ENCODE measurements around the gene GCNT4.
A peak's percentile ranks its signal among the peaks of the same experiment; 100 is the strongest.

GCNT4 gene

GRCh38 chr5:75058986-75059535 is 6.7 kb upstream of the GCNT4 start:
- CTCF ChIA-PET, result interaction anchor here (0.8 to 1.9 kb wide), 4 partner anchors 9 to 178 kb away, joined by 3 to 10 read pairs (median 4); partner anchors contain the start of gene ANKRD31
- H3K27me3 Mint-ChIP-seq, result peaks cover 4% of the 10 kb centered on the region
- no peaks in the 10 kb centered on the region for H3K9me3 Mint-ChIP-seq
- peaks cover 1% of the 10 kb centered on the region for H3K36me3 Mint-ChIP-seq
- H3K4me1 Mint-ChIP-seq, result peaks cover 79% of the 10 kb centered on the region
- DNase-seq, result no peak
- no peak overlapping the region for H3K4me3 Mint-ChIP-seq
- H3K27ac Mint-ChIP-seq, result peak overlapping the region; percentile 87

DNA sequence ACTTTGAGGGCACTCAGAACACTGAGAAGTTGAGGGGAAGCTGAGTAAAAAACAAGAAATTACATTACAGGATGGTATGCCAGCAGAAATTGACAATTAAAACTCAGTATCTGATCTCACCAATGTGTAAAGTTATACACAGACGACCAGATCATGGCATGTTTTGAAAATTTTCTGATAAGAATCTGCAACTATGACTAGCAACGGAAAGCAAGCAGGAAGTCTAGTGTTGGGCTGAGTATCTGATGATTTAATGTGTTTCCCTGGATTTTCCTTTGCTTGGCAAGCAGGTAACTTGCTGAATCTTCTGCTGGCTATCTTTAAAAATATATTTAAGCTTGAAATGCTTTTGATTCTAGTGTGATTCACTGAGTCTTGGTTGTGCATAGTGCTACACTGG is 5.2 kb upstream of the GCNT4 start:
- no peak overlapping the region for H3K4me3 Mint-ChIP-seq
- no peaks in the 10 kb centered on the region for H3K36me3 Mint-ChIP-seq
- CTCF ChIA-PET, result no interaction called here
- H3K9me3 Mint-ChIP-seq, result no peaks in the 10 kb centered on the region
- peak overlapping the region; percentile 55 for H3K27ac Mint-ChIP-seq
- H3K27me3 Mint-ChIP-seq, result peaks cover 10% of the 10 kb centered on the region
- peaks cover 77% of the 10 kb centered on the region for H3K4me1 Mint-ChIP-seq
- DNase-seq, result no peak

DNA sequence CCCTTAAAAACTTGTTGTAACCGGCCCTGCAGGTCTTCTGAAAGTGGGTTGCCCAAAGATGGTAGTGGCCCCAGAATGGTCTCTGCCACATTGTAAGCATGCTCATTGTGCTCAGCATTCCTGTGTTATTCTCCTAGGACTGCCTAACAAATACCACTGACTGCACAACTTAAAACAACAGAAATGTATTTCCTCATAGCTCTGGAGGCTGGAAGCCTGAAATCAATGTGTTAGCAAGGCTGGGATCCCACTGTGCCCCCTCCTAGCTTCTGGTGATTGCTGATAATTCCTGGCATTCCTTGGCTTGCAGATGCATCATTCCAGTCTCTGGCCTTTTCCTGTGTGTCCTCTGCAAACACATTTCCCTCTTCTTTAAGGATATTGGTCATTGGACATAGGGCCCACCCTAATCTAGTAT is 3.4 kb upstream of the GCNT4 start:
- no peak overlapping the region for H3K4me3 Mint-ChIP-seq
- H3K27ac Mint-ChIP-seq, result no peak overlapping the region
- peaks cover 10% of the 10 kb centered on the region for H3K27me3 Mint-ChIP-seq
- CTCF ChIA-PET, result interaction anchor here (0.8 kb wide), 1 partner anchor 10 kb away, joined by 3 read pairs; no protein-coding TSS in a partner anchor
- H3K4me1 Mint-ChIP-seq, result peaks cover 81% of the 10 kb centered on the region
- no peaks in the 10 kb centered on the region for H3K9me3 Mint-ChIP-seq
- DNase-seq, result no peak
- no peaks in the 10 kb centered on the region for H3K36me3 Mint-ChIP-seq

GRCh38 chr5:75054134-75054930 is 2.0 kb upstream of the GCNT4 start:
- CTCF ChIA-PET, result interaction anchor here (2.2 kb wide), 1 partner anchor 182 kb away, joined by 7 read pairs; the partner anchor contains the start of gene ANKRD31
- no peaks in the 10 kb centered on the region for H3K9me3 Mint-ChIP-seq
- peaks cover 81% of the 10 kb centered on the region for H3K4me1 Mint-ChIP-seq
- DNase-seq, result peak; percentile 30
- H3K4me3 Mint-ChIP-seq, result peak overlapping the region; percentile 88
- H3K27ac Mint-ChIP-seq, result peak overlapping the region; percentile 92
- peaks cover 10% of the 10 kb centered on the region for H3K27me3 Mint-ChIP-seq
- H3K36me3 Mint-ChIP-seq, result no peaks in the 10 kb centered on the region

- Mint-ChIP-seq H3K27ac (peak overlapping the region; percentile 92), H3K4me1 (peaks cover 81% of the 10 kb centered on the region), H3K36me3 (no peaks in the 10 kb centered on the region), H3K27me3 (peaks cover 10% of the 10 kb centered on the region), H3K4me3 (peak overlapping the region; percentile 88), H3K9me3 (no peaks in the 10 kb centered on the region)
- CTCF ChIA-PET, result interaction anchor here (2.2 to 5.0 kb wide), 2 partner anchors 183 kb away, joined by 7 to 30 read pairs; partner anchors contain the start of gene ANKRD31
- peak; percentile 71 for DNase-seq
Measured at GRCh38 chr5:75053304-75054133, 1.2 kb upstream of the GCNT4 start.

DNA sequence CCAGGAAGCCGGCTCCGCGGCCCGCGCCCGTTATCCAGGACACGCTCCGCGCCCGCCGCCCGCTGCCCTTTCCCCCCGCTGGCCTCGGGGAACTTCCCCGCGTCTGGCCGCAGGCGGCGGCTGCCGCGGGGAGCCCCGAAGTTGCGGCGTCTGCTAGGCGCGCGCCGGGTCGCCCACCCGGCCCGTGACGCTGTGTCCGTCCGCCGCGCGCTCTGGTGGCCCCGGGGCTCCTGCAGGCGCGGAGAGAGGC is 621 bp upstream of the GCNT4 start:
- DNase-seq, result no peak
- no peaks in the 10 kb centered on the region for H3K36me3 Mint-ChIP-seq
- CTCF ChIA-PET, result interaction anchor here (5.0 kb wide), 1 partner anchor 184 kb away, joined by 30 read pairs; the partner anchor contains the start of gene ANKRD31
- H3K27me3 Mint-ChIP-seq, result peaks cover 10% of the 10 kb centered on the region
- no peaks in the 10 kb centered on the region for H3K9me3 Mint-ChIP-seq
- H3K27ac Mint-ChIP-seq, result no peak overlapping the region
- peaks cover 81% of the 10 kb centered on the region for H3K4me1 Mint-ChIP-seq
- peak overlapping the region; percentile 73 for H3K4me3 Mint-ChIP-seq

GRCh38 chr5:75051217-75051751 is 1.1 kb downstream of the GCNT4 start:
- CTCF ChIA-PET, result interaction anchor here (0.6 to 5.0 kb wide), 6 partner anchors 9 to 185 kb away, joined by 3 to 30 read pairs (median 10); partner anchors contain the start of gene ANKRD31
- Mint-ChIP-seq H3K27me3 (peaks cover 10% of the 10 kb centered on the region), H3K4me1 (peaks cover 77% of the 10 kb centered on the region), H3K9me3 (no peaks in the 10 kb centered on the region), H3K36me3 (peaks cover 8% of the 10 kb centered on the region), H3K27ac (peak overlapping the region; percentile 91), H3K4me3 (peak overlapping the region; percentile 85)
- DNase-seq, result peak; percentile 48

DNA sequence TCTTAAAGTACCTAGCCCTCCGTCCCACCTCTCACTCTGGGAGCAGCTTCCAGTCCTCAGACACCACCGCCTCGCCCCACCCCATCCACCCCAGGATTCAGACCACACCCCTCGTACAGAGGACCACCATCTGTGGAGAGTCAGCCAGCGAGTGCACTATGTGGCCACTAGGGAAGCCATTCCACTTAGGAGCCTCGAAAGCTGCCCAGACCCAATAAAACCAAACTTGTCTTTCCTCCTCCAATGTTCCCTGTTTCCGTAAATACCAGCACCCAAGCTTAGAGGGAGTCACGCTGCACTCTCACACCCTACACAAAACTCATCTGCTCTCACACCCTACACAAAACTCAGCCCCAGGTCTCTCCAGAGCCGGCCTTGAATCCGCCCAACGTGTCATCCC is 1.9 kb downstream of the GCNT4 start:
- Mint-ChIP-seq H3K27ac (peak overlapping the region; percentile 42), H3K4me1 (peaks cover 79% of the 10 kb centered on the region), H3K27me3 (peaks cover 10% of the 10 kb centered on the region), H3K36me3 (peaks cover 15% of the 10 kb centered on the region), H3K4me3 (peak overlapping the region; percentile 13), H3K9me3 (no peaks in the 10 kb centered on the region)
- CTCF ChIA-PET, result interaction anchor here (0.6 to 5.0 kb wide), 19 partner anchors 9 to 629 kb away, joined by 3 to 30 read pairs (median 3); partner anchors contain the start of gene ANKRD31
- peak; percentile 32 for DNase-seq

DNA sequence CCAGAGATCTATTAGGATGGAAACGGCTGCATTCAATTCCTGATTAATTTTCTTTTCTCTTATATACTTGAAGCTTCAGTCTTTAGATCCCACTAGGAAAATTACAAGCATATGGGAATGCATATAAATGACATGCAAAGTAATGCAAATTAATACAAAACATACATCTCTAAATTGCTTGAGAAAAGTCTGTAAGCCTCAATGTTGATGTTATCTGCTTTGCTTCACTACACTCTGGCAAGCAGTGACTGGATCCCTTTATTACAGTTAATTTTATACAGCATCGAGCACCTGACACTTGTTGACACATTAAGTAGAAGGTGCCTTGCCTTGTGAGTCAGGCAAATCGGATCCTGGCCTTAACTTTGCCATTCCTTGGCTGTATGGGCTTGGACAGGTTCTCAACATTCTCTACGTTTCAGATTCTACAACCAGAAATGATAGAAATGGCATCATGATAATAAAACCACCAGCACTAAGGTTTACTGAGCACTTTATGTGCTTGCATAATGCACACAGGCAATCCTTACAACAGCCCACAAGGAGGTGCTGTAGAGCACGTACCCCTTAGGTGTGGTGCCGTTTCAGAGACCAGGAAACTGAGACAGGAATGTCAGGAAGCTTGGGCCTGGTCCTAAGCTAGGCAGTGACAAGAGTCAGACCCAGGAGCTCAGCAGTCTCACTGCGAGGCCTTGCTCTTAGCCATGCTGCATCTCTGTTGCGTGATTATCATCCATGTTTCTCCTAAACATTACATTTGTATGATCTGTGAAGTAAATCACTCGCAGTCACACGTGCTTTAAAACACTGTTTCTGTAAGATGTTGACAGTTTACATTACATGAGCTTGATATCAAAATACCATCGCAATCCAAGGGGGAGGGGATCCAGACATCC is 2.7 kb downstream of the GCNT4 start:
- peaks cover 81% of the 10 kb centered on the region for H3K4me1 Mint-ChIP-seq
- peaks cover 20% of the 10 kb centered on the region for H3K36me3 Mint-ChIP-seq
- peak overlapping the region; percentile 13 for H3K4me3 Mint-ChIP-seq
- CTCF ChIA-PET, result interaction anchor here (0.6 to 5.0 kb wide), 22 partner anchors 9 to 629 kb away, joined by 3 to 30 read pairs (median 3); partner anchors contain the start of genes ANKRD31 and HMGCR
- H3K9me3 Mint-ChIP-seq, result no peaks in the 10 kb centered on the region
- peak overlapping the region; percentile 58 for H3K27ac Mint-ChIP-seq
- peaks cover 10% of the 10 kb centered on the region for H3K27me3 Mint-ChIP-seq
- DNase-seq, result peak; percentile 77

GRCh38 chr5:75048457-75048953 is 3.9 kb downstream of the GCNT4 start:
- DNase-seq, result peak; percentile 44
- H3K27me3 Mint-ChIP-seq, result no peaks in the 10 kb centered on the region
- peak overlapping the region; percentile 72 for H3K27ac Mint-ChIP-seq
- no peaks in the 10 kb centered on the region for H3K9me3 Mint-ChIP-seq
- H3K4me3 Mint-ChIP-seq, result peak overlapping the region; percentile 27
- peaks cover 79% of the 10 kb centered on the region for H3K4me1 Mint-ChIP-seq
- CTCF ChIA-PET, result interaction anchor here (0.7 to 5.0 kb wide), 8 partner anchors 11 to 218 kb away, joined by 3 to 30 read pairs (median 6); partner anchors contain the start of gene ANKRD31
- peaks cover 29% of the 10 kb centered on the region for H3K36me3 Mint-ChIP-seq

- CTCF ChIA-PET, result interaction anchor here (0.9 kb wide), 1 partner anchor 190 kb away, joined by 3 read pairs; no protein-coding TSS in a partner anchor
- no peak for DNase-seq
- Mint-ChIP-seq H3K4me1 (peaks cover 80% of the 10 kb centered on the region), H3K36me3 (peaks cover 36% of the 10 kb centered on the region), H3K9me3 (no peaks in the 10 kb centered on the region), H3K27ac (no peak overlapping the region), H3K4me3 (no peak overlapping the region), H3K27me3 (no peaks in the 10 kb centered on the region)
Measured at GRCh38 chr5:75047356-75047755, 5.0 kb downstream of the GCNT4 start.

GRCh38 chr5:75046366-75047142 is 5.8 kb downstream of the GCNT4 start:
- H3K27me3 Mint-ChIP-seq, result no peaks in the 10 kb centered on the region
- H3K36me3 Mint-ChIP-seq, result peaks cover 38% of the 10 kb centered on the region
- H3K4me3 Mint-ChIP-seq, result no peak overlapping the region
- DNase-seq, result no peak
- H3K4me1 Mint-ChIP-seq, result peaks cover 74% of the 10 kb centered on the region
- H3K9me3 Mint-ChIP-seq, result no peaks in the 10 kb centered on the region
- H3K27ac Mint-ChIP-seq, result no peak overlapping the region
- CTCF ChIA-PET, result interaction anchor here (0.7 to 1.6 kb wide), 2 partner anchors 111 to 1222 kb away, joined by 3 to 4 read pairs; no protein-coding TSS in a partner anchor
